HG03066 (cell line): Measurements from ENCODE around the gene CHAT.

Source experiments
- ATAC-seq: cut with Tn5 transposase; IDR thresholded peaks from one replicate; pipeline ENCODE4 v1.9.1; 2021; ENCODE audit warnings: low read depth; ENCODE audit not compliant: unreplicated experiment

CHAT gene

GRCh38 chr10:49627038-49627437, 13.2 kb downstream of the CHAT start:
- ATAC-seq: no peak

- ATAC-seq: no peak
These were observed 13.9 kb downstream of the CHAT start for GRCh38 chr10:49627644-49628247.

GRCh38 chr10:49628599-49628998, 14.8 kb downstream of the CHAT start:
- no peak for ATAC-seq

GRCh38 chr10:49629431-49629881, 15.6 kb downstream of the CHAT start:
- ATAC-seq: no peak

- no peak for ATAC-seq
These were observed 18.1 kb downstream of the CHAT start for GRCh38 chr10:49631975-49632374.

- no peak for ATAC-seq
These were observed 18.8 kb downstream of the CHAT start for GRCh38 chr10:49632406-49633317.

- no peak for ATAC-seq
These were observed 19.7 kb downstream of the CHAT start for GRCh38 chr10:49633327-49634068.

- no peak for ATAC-seq
These were observed 20.3 kb downstream of the CHAT start for GRCh38 chr10:49634069-49634660.

- no peak for ATAC-seq
These were observed 28.5 kb downstream of the CHAT start for GRCh38 chr10:49642311-49642710.

GRCh38 chr10:49643241-49644034, 29.6 kb downstream of the CHAT start:
- no peak for ATAC-seq

GRCh38 chr10:49644035-49644646, 30.3 kb downstream of the CHAT start:
- no peak for ATAC-seq

- ATAC-seq: no peak
These were observed 31.6 kb downstream of the CHAT start for GRCh38 chr10:49645417-49645816.

GRCh38 chr10:49645871-49646870, 32.3 kb downstream of the CHAT start:
- no peak for ATAC-seq

GRCh38 chr10:49647554-49647953, 33.7 kb downstream of the CHAT start:
- no peak for ATAC-seq

GRCh38 chr10:49647985-49648795, 34.4 kb downstream of the CHAT start:
- no peak for ATAC-seq

DNA sequence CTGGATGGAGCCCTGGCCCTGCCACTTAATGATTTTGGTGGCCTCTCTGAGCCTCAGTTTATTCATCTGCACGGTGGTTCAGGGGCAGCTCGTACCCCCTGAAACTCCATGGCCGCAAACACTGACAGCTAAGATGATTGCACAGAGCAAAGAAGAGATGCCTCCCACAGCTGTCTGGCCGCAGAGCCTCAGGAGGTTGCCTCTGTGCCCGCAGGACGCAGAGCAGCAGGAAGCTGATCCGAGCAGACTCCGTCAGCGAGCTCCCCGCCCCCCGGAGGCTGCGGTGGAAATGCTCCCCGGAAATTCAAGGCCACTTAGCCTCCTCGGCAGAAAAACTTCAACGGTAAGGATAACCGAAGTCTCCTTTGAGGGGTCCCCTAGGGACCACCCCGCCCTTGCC, 35.5 kb downstream of the CHAT start:
- no peak for ATAC-seq

GRCh38 chr10:49649936-49650723, 36.3 kb downstream of the CHAT start:
- no peak for ATAC-seq
